Trophoblast cell (in vitro differentiated cells and primary cell): Measurements from ENCODE around the gene TAX1BP1.

Experiments
- DNase-seq, 2 donors: peaks; one replicate each; pipeline ENCODE4 v3.0.0-alpha.2; 2016
- H2AFZ ChIP-seq: 2 replicates; pipeline ENCODE4 v1.6.1; 2013; ENCODE audit warnings: low read length, moderate library complexity, mild to moderate bottlenecking; ENCODE audit not compliant: insufficient read depth, poor library complexity
- H2AK5ac ChIP-seq: 2 replicates; pipeline ENCODE4 v1.6.1; 2013; ENCODE audit warnings: mild to moderate bottlenecking, low read length
- H2BK120ac ChIP-seq: 2 replicates; pipeline ENCODE4 v1.6.1; 2013; ENCODE audit warnings: low read length, mild to moderate bottlenecking, moderate library complexity; ENCODE audit not compliant: insufficient read depth, poor library complexity
- H2BK12ac ChIP-seq: 2 replicates; pipeline ENCODE4 v1.6.1; 2013; ENCODE audit warnings: mild to moderate bottlenecking, low read length, moderate library complexity
- H2BK5ac ChIP-seq: 2 replicates; pipeline ENCODE4 v1.6.1; 2013; ENCODE audit warnings: low read length, low read depth, moderate library complexity, mild to moderate bottlenecking; ENCODE audit not compliant: poor library complexity
- H3K14ac ChIP-seq: 2 replicates; pipeline ENCODE4 v1.6.1; 2013; ENCODE audit warnings: mild to moderate bottlenecking, low read length
- H3K18ac ChIP-seq: 2 replicates; pipeline ENCODE4 v1.6.1; 2013; ENCODE audit warnings: mild to moderate bottlenecking, low read length
- H3K23ac ChIP-seq: 2 replicates; pipeline ENCODE4 v1.6.1; 2013; ENCODE audit warnings: low read length
- H3K27ac ChIP-seq: 2 replicates; pipeline ENCODE4 v1.5.1; 2013; ENCODE audit warnings: low read depth, mild to moderate bottlenecking, inconsistent platforms, low read length, moderate library complexity
- H3K27me3 ChIP-seq: 2 replicates; pipeline ENCODE4 v1.6.1; 2013; ENCODE audit warnings: inconsistent platforms, mild to moderate bottlenecking, low read length, moderate library complexity; ENCODE audit not compliant: insufficient read depth
- H3K36me3 ChIP-seq, 2 experiments: 1 replicate in 1 of 2; 2 replicates in 1 of 2; pipeline ENCODE4 v1.6.1; 2013; ENCODE audit warnings: low read length in 2 of 2, mild to moderate bottlenecking in 2 of 2, moderate library complexity in 1 of 2; ENCODE audit not compliant: insufficient read depth in 2 of 2, control insufficient read depth in 1 of 2
- H3K4ac ChIP-seq: 2 replicates; pipeline ENCODE4 v1.6.1; 2013; ENCODE audit warnings: low read depth, mild to moderate bottlenecking, low read length, moderate library complexity
- H3K4me1 ChIP-seq, 2 experiments: 1 replicate in 1 of 2; 2 replicates in 1 of 2; pipeline ENCODE4 v1.6.1; 2013; ENCODE audit warnings: low read length in 2 of 2, mild to moderate bottlenecking in 2 of 2, moderate library complexity in 1 of 2; ENCODE audit not compliant: insufficient read depth in 2 of 2, control insufficient read depth in 1 of 2
- H3K4me2 ChIP-seq: 2 replicates; pipeline ENCODE4 v1.6.1; 2013; ENCODE audit warnings: inconsistent platforms, mild to moderate bottlenecking, low read length, moderate library complexity
- H3K4me3 ChIP-seq: 2 replicates; pipeline ENCODE4 v1.5.1; 2013; ENCODE audit warnings: mild to moderate bottlenecking, low read depth, low read length, inconsistent platforms
- H3K79me1 ChIP-seq: one replicate; pipeline ENCODE4 v1.6.1; 2013; ENCODE audit warnings: low read length
- H3K79me2 ChIP-seq: 2 replicates; pipeline ENCODE4 v1.6.1; 2013; ENCODE audit warnings: low read length, mild to moderate bottlenecking; ENCODE audit not compliant: control insufficient read depth, insufficient read depth, poor library complexity
- H3K9ac ChIP-seq: 2 replicates; pipeline ENCODE4 v1.6.1; 2013; ENCODE audit warnings: mild to moderate bottlenecking, low read length
- H3K9me3 ChIP-seq: 2 replicates; pipeline ENCODE4 v1.6.1; 2013; ENCODE audit warnings: low read depth, mild to moderate bottlenecking, control low read depth, inconsistent platforms, low read length; ENCODE audit not compliant: insufficient read depth
- H4K12ac ChIP-seq: 2 replicates; pipeline ENCODE4 v1.6.1; 2013; ENCODE audit warnings: low read depth, mild to moderate bottlenecking, low read length, moderate library complexity
- H4K8ac ChIP-seq: 2 replicates; pipeline ENCODE4 v1.6.1; 2013; ENCODE audit warnings: low read depth, mild to moderate bottlenecking, low read length, moderate library complexity
- H4K91ac ChIP-seq: one replicate; pipeline ENCODE4 v1.6.1; 2013; ENCODE audit warnings: low read depth, mild to moderate bottlenecking, low read length, moderate library complexity
- WGBS: extraction: QIAGEN DNeasy Blood & Tissue Kit; methylation state at CpG from one replicate; pipeline ENCODE4 v1.1.7; 2013; ENCODE audit warnings: missing lambda C conversion rate; ENCODE audit not compliant: insufficient read length, insufficient coverage; ENCODE audit errors: extremely low coverage; 5-methylcytosine and 5-hydroxymethylcytosine counted together

Gene TAX1BP1

GRCh38 chr7:27825891-27826290, 85.9 kb downstream of the TAX1BP1 start:
- Histone ChIP-seq H3K9ac (no peak overlapping the region), H3K27ac (no peak overlapping the region)

GRCh38 chr7:27826357-27826756, 86.4 kb downstream of the TAX1BP1 start:
- no peak overlapping the region for H3K9ac ChIP-seq
- no peak overlapping the region for H3K18ac ChIP-seq
- no peak overlapping the region for H2BK120ac ChIP-seq
- no peak overlapping the region for H2BK12ac ChIP-seq
- no peaks in the 10 kb centered on the region for H3K79me1 ChIP-seq
- H3K4me2 ChIP-seq: no peak overlapping the region
- H3K36me3 ChIP-seq: peaks cover 2 to 4% of the 10 kb centered on the region in 2 experiments
- no peak overlapping the region for H2AFZ ChIP-seq
- no peak overlapping the region for H4K8ac ChIP-seq
- no peak overlapping the region for H4K12ac ChIP-seq
- H2BK5ac ChIP-seq: no peak overlapping the region
- H4K91ac ChIP-seq: no peak overlapping the region
- no peaks in the 10 kb centered on the region for H3K79me2 ChIP-seq
- H3K27me3 ChIP-seq: no peaks in the 10 kb centered on the region
- H3K4ac ChIP-seq: no peak overlapping the region
- no peak overlapping the region for H2AK5ac ChIP-seq
- WGBS: no CpG with 5 or more reads among the region's 5 CpGs
- no peak overlapping the region for H3K14ac ChIP-seq
- no peak overlapping the region for H3K4me3 ChIP-seq
- no peak for DNase-seq
- no peak overlapping the region for H3K27ac ChIP-seq
- no peak overlapping the region for H3K23ac ChIP-seq
- no peaks in the 10 kb centered on the region for H3K9me3 ChIP-seq
- H3K4me1 ChIP-seq: no peaks in the 10 kb centered on the region

More at GRCh38 chr7:27825891-27826290, 85.9 kb downstream of the TAX1BP1 start:
- Histone ChIP-seq H3K18ac (no peak overlapping the region), H3K4me2 (no peak overlapping the region), H3K4me3 (no peak overlapping the region), H2BK120ac (no peak overlapping the region), H3K79me1 (no peaks in the 10 kb centered on the region), H2AFZ (no peak overlapping the region), H3K27me3 (no peaks in the 10 kb centered on the region), H3K23ac (no peak overlapping the region), H4K91ac (no peak overlapping the region), H3K4me1 (no peaks in the 10 kb centered on the region), H4K8ac (no peak overlapping the region), H3K4ac (no peak overlapping the region), H2BK12ac (no peak overlapping the region), H3K36me3 (peaks cover 2 to 4% of the 10 kb centered on the region in 2 experiments), H3K9me3 (no peaks in the 10 kb centered on the region), H2AK5ac (no peak overlapping the region), H3K79me2 (no peaks in the 10 kb centered on the region), H2BK5ac (no peak overlapping the region), H3K14ac (no peak overlapping the region), H4K12ac (no peak overlapping the region)
- no CpG with 5 or more reads among the region's 2 CpGs for WGBS
- DNase-seq: no peak

DNA sequence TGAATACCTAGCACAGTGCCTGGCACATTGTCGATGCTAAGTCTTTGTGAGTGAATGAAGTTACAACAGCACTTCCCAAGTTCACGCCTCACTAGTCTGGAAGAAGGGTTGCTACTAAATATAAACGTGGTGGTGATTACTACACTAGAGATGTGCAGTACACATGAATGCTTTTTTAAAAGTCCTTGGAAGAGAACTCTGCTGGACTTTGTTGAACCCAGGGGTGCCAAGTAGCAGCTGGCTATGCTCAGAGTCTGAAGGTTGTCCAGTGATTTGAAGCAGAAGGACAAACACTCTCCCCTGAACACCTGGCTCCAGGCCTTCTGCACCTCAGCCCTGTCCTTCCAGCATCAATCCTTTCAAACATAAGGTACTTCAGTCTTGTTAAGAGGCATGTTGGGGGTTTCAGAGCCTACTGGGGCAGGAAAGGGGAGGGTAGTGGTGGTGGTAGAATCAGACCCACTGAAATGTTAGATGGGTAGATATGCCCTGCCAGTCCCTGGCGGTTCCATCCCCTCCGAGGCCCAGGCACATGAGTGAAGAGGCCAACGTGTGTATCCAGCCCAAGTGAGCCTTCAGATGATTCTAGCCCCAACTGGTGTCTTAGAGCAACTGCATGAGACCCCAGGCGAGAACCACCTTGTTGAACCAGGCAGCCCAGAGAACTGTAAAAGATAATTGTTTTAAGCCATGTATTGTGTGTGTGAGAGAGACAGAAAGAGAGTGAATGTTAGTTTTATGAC, 94.4 kb downstream of the TAX1BP1 start:
- H3K18ac ChIP-seq: no peak overlapping the region
- H2BK120ac ChIP-seq: no peak overlapping the region
- no peaks in the 10 kb centered on the region for H3K27me3 ChIP-seq
- no peak overlapping the region for H4K12ac ChIP-seq
- H3K4me1 ChIP-seq: no peaks in the 10 kb centered on the region
- H3K79me1 ChIP-seq: no peaks in the 10 kb centered on the region
- peaks cover 0 to 4% of the 10 kb centered on the region in 2 experiments for H3K36me3 ChIP-seq
- H3K27ac ChIP-seq: no peak overlapping the region
- no peak overlapping the region for H2AK5ac ChIP-seq
- no peak for DNase-seq
- H3K9me3 ChIP-seq: no peaks in the 10 kb centered on the region
- WGBS: no CpG with 5 or more reads among the region's 7 CpGs
- no peak overlapping the region for H3K4ac ChIP-seq
- no peaks in the 10 kb centered on the region for H3K79me2 ChIP-seq
- H2BK5ac ChIP-seq: no peak overlapping the region
- H4K8ac ChIP-seq: no peak overlapping the region
- H2AFZ ChIP-seq: no peak overlapping the region
- H3K9ac ChIP-seq: no peak overlapping the region
- no peak overlapping the region for H2BK12ac ChIP-seq
- H3K14ac ChIP-seq: no peak overlapping the region
- H3K4me3 ChIP-seq: no peak overlapping the region
- no peak overlapping the region for H4K91ac ChIP-seq
- no peak overlapping the region for H3K23ac ChIP-seq
- no peak overlapping the region for H3K4me2 ChIP-seq

DNA sequence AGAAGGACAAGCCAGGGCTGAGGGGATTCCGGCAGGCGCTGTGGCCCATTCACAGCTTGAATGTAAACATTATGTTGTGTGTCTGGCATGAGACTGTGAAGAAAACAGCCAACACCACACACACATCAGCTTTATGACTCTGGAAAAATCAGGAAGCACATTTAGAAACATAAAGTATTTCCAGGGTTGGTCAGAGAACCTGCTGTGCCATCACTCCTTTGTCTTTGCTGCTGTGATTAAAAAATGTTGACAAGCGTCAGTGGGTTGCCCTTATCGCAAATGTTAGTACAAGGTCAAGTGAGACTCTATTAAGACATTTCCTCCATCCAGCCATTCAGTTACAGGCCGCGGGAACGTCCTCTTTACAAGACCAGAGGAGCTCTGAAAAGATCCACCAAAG, 95.4 kb downstream of the TAX1BP1 start:
- Histone ChIP-seq H3K23ac (no peak overlapping the region), H3K18ac (no peak overlapping the region), H2BK12ac (no peak overlapping the region), H3K27me3 (no peaks in the 10 kb centered on the region), H4K91ac (no peak overlapping the region), H3K4me1 (no peaks in the 10 kb centered on the region), H3K9ac (no peak overlapping the region), H3K79me2 (no peaks in the 10 kb centered on the region), H3K4me3 (no peak overlapping the region), H3K4me2 (no peak overlapping the region), H4K8ac (no peak overlapping the region), H3K36me3 (peaks cover 0 to 4% of the 10 kb centered on the region in 2 experiments), H3K9me3 (no peaks in the 10 kb centered on the region), H3K14ac (no peak overlapping the region), H2AK5ac (no peak overlapping the region), H2BK120ac (no peak overlapping the region), H2BK5ac (no peak overlapping the region), H2AFZ (no peak overlapping the region), H3K4ac (no peak overlapping the region), H4K12ac (no peak overlapping the region), H3K79me1 (no peaks in the 10 kb centered on the region), H3K27ac (no peak overlapping the region)
- WGBS: no CpG with 5 or more reads among the region's 7 CpGs
- no peak for DNase-seq
